Activated B cell treated with CpG ODN at 0.5 μM for 24 hours (primary cell): ENCODE measurements around the gene ATF7IP. TPM values are rescaled to one million over a fixed set of nuclear protein-coding genes. Genes with fewer than 3 reads are reported as not detected.
"Not testable (repeated sequence)": the region's sequence is repeated elsewhere in the genome, so short reads cannot be mapped to it uniquely, and the experiment has no call there.

Experiments
- ATAC-seq: fragments of 200-7000 bp; cut with Tn5 transposase; one replicate; pipeline ENCODE4 v1.10.0; 2021; ENCODE audit warnings: low read depth, mild to moderate bottlenecking, moderate library complexity
- CTCF ChIA-PET: fragments of 350-600 bp; sonication (Branson Sonifier 250); formaldehyde crosslinking; loops from one replicate; lab custom pipeline; 2021; ENCODE audit warnings: antibody characterized with exemption; lab: Charles Lee
- POLR2A ChIA-PET: fragments of 350-600 bp; sonication (Branson Sonifier 250); formaldehyde crosslinking; loops from one replicate; lab custom pipeline; 2021; ENCODE audit warnings: antibody characterized with exemption; lab: Charles Lee
- DNase-seq: peaks from one replicate; pipeline ENCODE4 v3.0.0; 2022
- H3K27ac Mint-ChIP-seq: one replicate; pipeline ENCODE4 v1.8.0; 2020; ENCODE audit warnings: mixed read lengths
- H3K27me3 Mint-ChIP-seq: one replicate; pipeline ENCODE4 v1.8.0; 2021; ENCODE audit warnings: mixed read lengths
- H3K36me3 Mint-ChIP-seq: one replicate; pipeline ENCODE4 v1.8.0; 2021; ENCODE audit warnings: low read depth, mixed read lengths
- H3K4me1 Mint-ChIP-seq: one replicate; pipeline ENCODE4 v1.8.0; 2021; ENCODE audit warnings: mixed read lengths
- H3K4me3 Mint-ChIP-seq: one replicate; pipeline ENCODE4 v1.8.0; 2020; ENCODE audit warnings: mild to moderate bottlenecking, mixed read lengths
- H3K9me3 Mint-ChIP-seq: one replicate; pipeline ENCODE4 v1.8.0; 2020; ENCODE audit warnings: mixed read lengths
- intact Hi-C: fragments of 100-400 bp; cut with micrococcal nuclease; formaldehyde crosslinking; loops from one replicate; pipeline ENCODE4 v1.15.1; 2024
- total RNA-seq: library from RNA; stranded (reverse); gene quantifications from 2 replicates; pipeline ENCODE4 v1.2.3, GENCODE V29; 2022
- TF ChIP-seq, protein P1 (sequence below): fragments of 200-600 bp; IDR thresholded peaks from one replicate; pipeline ENCODE4 v1.8.0; 2022; ENCODE audit warnings: antibody characterized with exemption, mild to moderate bottlenecking

ATF7IP gene
- total RNA-seq, 1 donor from 2014 or later, result 153 TPM

DNA sequence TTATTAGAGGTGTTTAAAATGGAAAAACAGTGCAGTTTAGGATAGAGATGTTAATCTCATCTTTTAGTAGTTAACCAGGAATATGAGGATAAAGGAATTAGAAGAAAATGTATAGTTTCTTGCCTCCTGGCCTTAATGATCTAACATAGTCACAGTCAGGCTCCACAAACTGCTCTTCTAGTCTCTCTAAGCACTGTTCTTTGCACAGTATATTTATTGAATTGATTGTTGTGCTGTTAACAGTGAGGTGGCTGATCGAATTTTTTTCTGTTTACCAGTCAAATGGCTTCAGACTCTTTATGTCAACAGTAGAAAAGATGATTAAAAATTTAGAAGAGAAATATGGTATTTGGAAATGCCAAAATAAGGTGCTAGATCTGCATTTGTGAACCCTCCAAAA lies 37.8 kb downstream of the ATF7IP start:
- Mint-ChIP-seq H3K27me3 (no peaks in the 10 kb centered on the region), H3K36me3 (peaks cover 59% of the 10 kb centered on the region), H3K27ac (peak overlapping the region; percentile 90), H3K4me1 (peaks cover 74% of the 10 kb centered on the region), H3K4me3 (no peak overlapping the region), H3K9me3 (peaks cover 3% of the 10 kb centered on the region)
- no peak for DNase-seq
- intact Hi-C loops, result loop anchor here (1.0 kb wide), 1 partner anchor 8 kb away; no protein-coding TSS in a partner anchor
- CTCF ChIA-PET, result no interaction called here
- peak; percentile 15 for ATAC-seq
- TF ChIP-seq, protein P1, sequence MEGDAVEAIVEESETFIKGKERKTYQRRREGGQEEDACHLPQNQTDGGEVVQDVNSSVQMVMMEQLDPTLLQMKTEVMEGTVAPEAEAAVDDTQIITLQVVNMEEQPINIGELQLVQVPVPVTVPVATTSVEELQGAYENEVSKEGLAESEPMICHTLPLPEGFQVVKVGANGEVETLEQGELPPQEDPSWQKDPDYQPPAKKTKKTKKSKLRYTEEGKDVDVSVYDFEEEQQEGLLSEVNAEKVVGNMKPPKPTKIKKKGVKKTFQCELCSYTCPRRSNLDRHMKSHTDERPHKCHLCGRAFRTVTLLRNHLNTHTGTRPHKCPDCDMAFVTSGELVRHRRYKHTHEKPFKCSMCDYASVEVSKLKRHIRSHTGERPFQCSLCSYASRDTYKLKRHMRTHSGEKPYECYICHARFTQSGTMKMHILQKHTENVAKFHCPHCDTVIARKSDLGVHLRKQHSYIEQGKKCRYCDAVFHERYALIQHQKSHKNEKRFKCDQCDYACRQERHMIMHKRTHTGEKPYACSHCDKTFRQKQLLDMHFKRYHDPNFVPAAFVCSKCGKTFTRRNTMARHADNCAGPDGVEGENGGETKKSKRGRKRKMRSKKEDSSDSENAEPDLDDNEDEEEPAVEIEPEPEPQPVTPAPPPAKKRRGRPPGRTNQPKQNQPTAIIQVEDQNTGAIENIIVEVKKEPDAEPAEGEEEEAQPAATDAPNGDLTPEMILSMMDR, result no peak
- POLR2A ChIA-PET, result interaction anchor here (0.5 to 1.8 kb wide), 3 partner anchors 18 to 163 kb away, joined by 3 to 5 read pairs (median 4); partner anchors contain the start of gene ATF7IP

GRCh38 chr12:14403711-14404196 lies 38.3 kb downstream of the ATF7IP start:
- ATAC-seq (peak; percentile 67), DNase-seq (no peak)
- TF ChIP-seq, protein P1, result no peak
- POLR2A ChIA-PET, result interaction anchor here (0.5 to 1.8 kb wide), 2 partner anchors 19 to 164 kb away, joined by 3 to 4 read pairs; no protein-coding TSS in a partner anchor
- peak overlapping the region; percentile 69 for H3K4me3 Mint-ChIP-seq
- H3K9me3 Mint-ChIP-seq, result peaks cover 3% of the 10 kb centered on the region
- H3K36me3 Mint-ChIP-seq, result peaks cover 59% of the 10 kb centered on the region
- peaks cover 75% of the 10 kb centered on the region for H3K4me1 Mint-ChIP-seq
- intact Hi-C loops, result loop anchor here (1.0 kb wide), 1 partner anchor 8 kb away; no protein-coding TSS in a partner anchor
- CTCF ChIA-PET, result no interaction called here
- H3K27me3 Mint-ChIP-seq, result no peaks in the 10 kb centered on the region
- H3K27ac Mint-ChIP-seq, result peak overlapping the region; percentile 90

GRCh38 chr12:14405407-14405806 lies 39.9 kb downstream of the ATF7IP start:
- H3K9me3 Mint-ChIP-seq, H3K27me3 Mint-ChIP-seq, CTCF ChIA-PET, H3K4me3 Mint-ChIP-seq, DNase-seq, H3K27ac Mint-ChIP-seq, ATAC-seq: not testable (repeated sequence)
- Mint-ChIP-seq H3K4me1 (peaks cover 71% of the 10 kb centered on the region), H3K36me3 (peaks cover 61% of the 10 kb centered on the region)
- POLR2A ChIA-PET, result interaction anchor here (1.2 kb wide), 1 partner anchor 219 kb away, joined by 3 read pairs; no protein-coding TSS in a partner anchor
- intact Hi-C loops, result loop anchor here (1.0 kb wide), 1 partner anchor 8 kb away; no protein-coding TSS in a partner anchor

DNA sequence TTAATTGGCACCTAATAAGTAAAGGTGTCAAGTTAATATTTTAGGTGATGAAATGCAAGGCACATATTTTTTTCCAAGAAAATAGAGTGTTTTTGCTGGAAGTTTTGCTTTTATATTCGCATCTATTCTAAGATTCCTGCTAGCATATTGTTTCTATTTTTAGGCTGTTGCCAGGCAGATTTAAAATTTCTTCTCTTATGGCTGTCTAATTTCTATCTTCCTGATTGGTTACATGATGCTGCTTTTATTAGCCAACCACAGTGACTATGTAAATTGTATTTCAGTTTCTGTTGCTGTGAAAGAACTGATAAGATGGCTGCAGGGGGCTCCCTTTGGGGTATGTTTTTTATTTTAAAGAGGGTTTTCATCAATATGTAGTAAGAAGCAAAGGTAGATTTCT lies 42.7 kb downstream of the ATF7IP start:
- no peaks in the 10 kb centered on the region for H3K27me3 Mint-ChIP-seq
- intact Hi-C loops, result loop anchor here (1.0 to 2.0 kb wide), 2 partner anchors 8 to 13 kb away; no protein-coding TSS in a partner anchor
- ChIA-PET CTCF (no interaction called here), POLR2A (interaction anchor here (0.7 kb wide), 1 partner anchor 36 kb away, joined by 4 read pairs; no protein-coding TSS in a partner anchor)
- peak overlapping the region; percentile 69 for H3K27ac Mint-ChIP-seq
- ATAC-seq, result peak; percentile 25
- peaks cover 66% of the 10 kb centered on the region for H3K4me1 Mint-ChIP-seq
- peaks cover 3% of the 10 kb centered on the region for H3K9me3 Mint-ChIP-seq
- H3K36me3 Mint-ChIP-seq, result peaks cover 57% of the 10 kb centered on the region
- no peak overlapping the region for H3K4me3 Mint-ChIP-seq
- TF ChIP-seq, protein P1, result no peak
- no peak for DNase-seq

DNA sequence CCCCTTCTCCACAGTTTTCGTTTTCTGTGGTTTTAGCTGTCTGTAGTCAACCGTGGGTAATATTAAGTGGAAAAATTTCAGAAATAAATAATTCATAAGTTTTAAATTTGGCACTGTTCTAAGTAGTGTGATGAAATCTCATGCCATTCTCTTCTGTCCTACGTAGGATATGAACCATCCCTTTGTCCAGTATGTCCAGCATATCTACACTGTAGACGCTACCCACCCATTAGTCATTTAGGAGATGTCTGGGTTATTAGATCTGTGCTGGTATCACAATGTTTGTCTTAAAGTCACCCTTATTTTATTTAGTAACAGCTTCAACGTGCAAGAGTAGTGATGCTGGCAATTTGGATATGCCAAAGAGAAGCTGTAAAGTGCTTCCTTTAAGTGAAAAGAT lies 44.7 kb downstream of the ATF7IP start:
- POLR2A ChIA-PET, result no interaction called here
- CTCF ChIA-PET, result interaction anchor here (1.6 kb wide), 1 partner anchor 153 kb away, joined by 4 read pairs; no protein-coding TSS in a partner anchor
- no peak overlapping the region for H3K27ac Mint-ChIP-seq
- peaks cover 3% of the 10 kb centered on the region for H3K9me3 Mint-ChIP-seq
- no peak overlapping the region for H3K4me3 Mint-ChIP-seq
- H3K27me3 Mint-ChIP-seq, result no peaks in the 10 kb centered on the region
- peaks cover 60% of the 10 kb centered on the region for H3K4me1 Mint-ChIP-seq
- intact Hi-C loops, result no loop called here
- peaks cover 53% of the 10 kb centered on the region for H3K36me3 Mint-ChIP-seq
- TF ChIP-seq, protein P1, result no peak
- ATAC-seq, result no peak
- no peak for DNase-seq
